OCI-M2 (cell line): ENCODE data around the gene SPEM2.

ENCODE experiments used
- DNase-seq: peaks from one replicate; lab custom pipeline; 2025; ENCODE audit not compliant: unreplicated experiment; lab: John Stamatoyannopoulos, UW

SPEM2 gene

DNA sequence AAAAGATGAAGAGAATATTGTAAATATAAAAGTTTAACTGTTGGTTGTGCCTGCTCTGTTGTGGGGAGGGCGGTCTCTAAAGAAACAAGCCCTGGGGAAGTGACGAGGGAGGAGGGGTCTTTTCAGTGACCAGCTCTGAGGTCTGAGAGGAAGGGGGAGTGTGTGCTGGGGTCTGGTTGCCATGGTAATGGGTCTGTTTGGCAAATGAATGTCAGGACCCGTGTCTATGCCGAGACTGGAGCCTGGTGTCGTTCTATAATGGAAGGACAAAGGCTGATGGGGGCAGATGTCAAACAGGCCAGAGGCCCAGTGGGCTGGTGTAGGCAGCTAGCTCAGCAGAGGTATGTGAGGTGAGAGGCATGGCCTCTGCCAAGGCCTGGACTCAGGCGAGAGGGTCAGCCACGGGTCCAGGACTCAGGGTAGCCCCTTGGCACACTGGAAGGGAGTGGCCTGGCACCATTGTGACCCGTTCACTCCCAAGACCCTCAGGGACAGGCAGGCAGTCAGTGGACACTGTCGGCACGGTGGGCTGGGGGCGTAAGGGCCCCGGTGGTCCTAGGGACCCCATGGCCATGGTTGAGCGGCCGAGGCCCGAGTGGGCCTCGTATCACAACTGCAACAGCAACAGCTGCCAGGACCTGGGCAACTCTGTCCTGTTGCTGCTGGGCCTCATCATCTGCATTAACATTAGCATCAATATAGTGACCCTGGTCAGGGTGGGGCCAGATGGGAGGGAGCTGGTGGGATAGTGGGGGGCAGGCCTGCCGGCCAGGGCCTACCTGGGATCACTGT lies 5.4 kb upstream of the SPEM2 start, which contains the start of gene SPEM1:
Gene SPEM1 (plus strand): TSS at position 506 of the 792 bp plus-strand sequence. CDS start 61 bp downstream, at position 567.
- no peak for DNase-seq

DNA sequence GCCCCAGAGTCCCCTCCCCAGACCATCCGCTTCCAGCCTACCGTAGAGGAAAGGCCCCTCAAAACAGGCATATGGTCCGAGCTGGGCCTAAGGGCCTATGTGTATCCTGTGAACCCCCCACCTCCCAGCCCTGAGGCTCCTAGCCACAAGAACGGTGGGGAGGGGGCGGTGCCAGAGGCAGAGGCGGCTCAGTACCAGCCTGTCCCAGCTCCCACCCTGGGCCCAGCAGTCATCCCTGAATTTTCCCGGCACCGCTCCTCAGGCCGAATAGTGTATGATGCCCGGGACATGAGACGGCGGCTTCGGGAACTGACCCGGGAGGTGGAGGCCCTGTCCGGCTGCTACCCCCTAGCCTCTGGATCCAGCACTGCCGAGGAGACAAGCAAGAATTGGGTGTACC lies 4.2 kb upstream of the SPEM2 start:
- DNase-seq = no peak

DNA sequence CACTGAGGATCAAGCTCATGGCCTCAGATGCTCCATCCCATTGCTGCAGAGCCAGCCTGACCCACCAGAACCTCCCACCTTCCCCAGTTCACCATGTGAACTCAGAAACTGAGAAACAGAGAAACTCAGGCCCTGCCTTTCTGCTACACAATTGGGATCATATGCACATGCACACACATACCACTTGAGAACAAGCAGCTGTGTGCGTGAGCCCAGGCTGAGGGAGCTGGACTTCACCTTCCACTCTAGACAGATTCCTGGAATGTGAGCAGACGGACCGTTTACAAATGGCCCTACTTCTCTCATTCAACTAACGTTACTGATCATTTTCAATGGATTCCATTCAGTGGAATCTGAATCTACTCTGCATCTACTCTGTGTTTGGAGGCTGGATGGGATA lies 1.7 kb upstream of the SPEM2 start:
- DNase-seq = no peak

DNA sequence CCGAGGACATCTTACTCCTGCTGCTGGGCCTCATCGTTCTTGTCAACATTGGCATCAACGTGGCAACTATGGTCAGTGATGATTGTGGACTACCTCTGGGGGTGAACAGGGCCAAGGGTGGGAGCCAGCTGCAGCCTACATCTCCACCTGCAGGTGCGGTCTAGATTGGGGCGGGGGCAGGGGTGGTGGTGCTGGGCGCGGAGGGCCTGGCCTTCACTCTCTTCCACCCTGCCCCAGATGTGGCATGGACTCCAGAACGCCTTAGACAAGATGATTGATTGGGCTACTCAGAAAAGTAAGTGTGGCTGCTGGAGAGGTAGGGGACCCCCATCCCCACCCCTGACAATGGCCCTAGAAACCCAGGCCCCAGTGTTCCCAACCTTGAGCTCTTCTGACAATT lies 340 bp downstream of the SPEM2 start:
- DNase-seq = no peak

DNA sequence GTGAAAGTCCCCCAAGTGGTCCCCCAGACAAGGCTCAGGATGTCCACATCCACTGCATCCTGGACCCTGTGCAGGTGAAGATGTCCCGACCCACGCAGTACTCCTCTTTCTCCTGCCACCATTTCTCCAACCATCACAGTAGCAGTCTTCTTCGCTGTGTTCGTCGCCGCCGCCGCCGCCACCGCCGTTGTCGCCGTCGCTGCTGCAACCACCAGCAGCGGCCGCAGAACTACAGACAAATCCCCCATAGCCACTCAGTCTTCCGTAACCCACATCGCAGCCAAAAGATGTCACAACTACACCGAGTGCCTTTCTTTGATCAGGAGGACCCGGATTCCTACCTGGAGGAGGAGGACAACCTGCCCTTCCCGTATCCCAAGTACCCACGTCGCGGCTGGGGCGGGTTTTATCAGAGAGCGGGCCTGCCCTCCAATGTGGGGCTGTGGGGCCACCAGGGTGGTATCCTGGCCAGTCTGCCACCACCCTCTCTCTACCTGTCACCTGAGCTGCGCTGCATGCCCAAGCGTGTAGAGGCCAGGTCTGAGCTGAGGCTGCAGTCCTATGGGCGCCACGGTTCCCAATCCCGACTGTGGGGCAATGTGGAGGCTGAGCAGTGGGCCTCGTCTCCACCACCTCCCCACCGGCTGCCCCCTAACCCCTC lies 917 bp downstream of the SPEM2 start:
- no peak for DNase-seq

DNA sequence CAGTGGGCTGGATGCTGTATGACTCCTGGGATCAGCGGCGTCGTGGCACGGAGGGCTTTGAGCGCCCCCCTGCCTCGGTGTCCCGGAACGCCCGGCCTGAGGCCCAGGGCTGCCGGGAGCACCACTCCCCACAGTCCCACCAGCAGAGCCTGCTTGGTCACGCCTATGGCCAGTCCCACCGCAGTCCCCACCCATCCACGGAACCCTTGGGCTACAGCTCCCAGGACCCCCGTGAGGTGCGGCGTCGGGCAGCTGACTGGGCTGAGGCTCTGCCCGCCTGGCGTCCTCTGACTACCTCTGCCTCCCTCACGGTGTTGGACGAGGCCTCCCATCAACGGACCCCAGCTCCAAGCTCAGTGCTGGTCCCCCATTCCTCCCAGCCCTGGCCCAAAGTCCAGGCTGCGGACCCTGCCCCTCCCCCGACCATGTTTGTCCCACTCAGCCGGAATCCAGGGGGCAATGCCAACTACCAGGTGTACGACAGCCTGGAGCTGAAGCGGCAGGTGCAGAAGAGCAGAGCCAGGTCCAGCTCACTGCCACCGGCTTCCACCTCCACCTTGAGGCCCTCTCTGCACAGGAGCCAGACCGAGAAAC lies 1.6 kb downstream of the SPEM2 start:
- no peak for DNase-seq

DNA sequence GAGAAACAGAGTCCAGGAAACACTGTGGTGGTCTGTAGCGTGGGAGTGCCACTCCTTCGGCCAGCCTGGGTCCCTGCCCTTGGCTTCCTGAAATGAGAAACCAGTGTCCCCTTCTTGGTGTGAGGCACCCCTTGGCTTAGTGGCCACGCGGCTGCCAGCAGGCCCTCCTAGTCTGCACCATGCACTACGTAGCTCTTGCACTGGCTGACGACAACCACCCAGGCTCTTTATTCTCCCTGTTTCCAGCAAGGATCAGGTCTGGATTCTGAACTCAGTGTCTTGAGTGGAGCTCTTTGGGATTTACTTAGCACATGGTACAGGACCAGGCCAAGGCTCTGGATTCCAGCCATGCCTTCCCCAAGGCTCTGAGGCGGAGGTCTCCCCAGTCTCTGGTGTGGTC lies 2.1 kb downstream of the SPEM2 start:
- no peak for DNase-seq

DNA sequence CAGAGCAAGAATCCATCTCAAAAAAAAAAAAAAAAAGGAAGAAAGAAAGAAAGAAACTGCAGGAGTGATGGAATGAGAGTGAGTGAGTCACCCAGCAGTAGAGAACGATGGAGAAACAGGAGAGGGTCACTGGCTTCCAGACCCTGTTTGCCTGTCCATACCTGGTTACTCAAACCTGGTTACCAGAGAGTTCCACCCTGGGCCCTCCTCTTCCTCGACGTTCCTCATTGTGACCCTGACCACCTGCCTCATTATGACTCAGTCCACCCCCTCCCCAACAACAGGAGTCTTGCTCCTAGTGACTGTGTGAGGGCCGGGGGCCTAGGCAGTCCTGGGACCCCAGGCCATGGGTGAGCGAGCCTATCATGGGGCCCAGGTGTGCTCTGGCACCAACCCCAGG lies 3.1 kb downstream of the SPEM2 start, which contains the start of gene SPEM3:
Gene SPEM3 (plus strand): TSS at position 301 of the 400 bp plus-strand sequence. CDS start 46 bp downstream, at position 347.
- no peak for DNase-seq

DNA sequence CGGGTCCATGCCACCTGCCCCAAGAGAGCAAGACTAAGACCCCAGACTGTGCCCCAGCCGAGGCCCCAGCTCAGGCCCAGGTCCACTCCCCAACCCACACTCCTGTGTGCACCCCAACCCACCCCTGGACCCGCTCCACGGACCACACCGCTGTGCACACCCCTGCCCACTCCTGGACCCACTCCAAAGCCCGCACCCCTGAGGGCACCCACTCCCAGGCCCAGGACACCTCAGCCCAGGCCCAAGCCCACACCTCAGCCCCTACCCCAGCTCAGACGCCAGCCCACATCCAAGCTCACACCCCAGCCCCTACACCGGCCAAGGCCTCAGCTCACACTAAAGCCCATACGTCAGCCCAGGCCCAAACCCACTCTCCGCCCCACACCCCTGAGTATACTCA lies 4.3 kb downstream of the SPEM2 start:
- no peak for DNase-seq

DNA sequence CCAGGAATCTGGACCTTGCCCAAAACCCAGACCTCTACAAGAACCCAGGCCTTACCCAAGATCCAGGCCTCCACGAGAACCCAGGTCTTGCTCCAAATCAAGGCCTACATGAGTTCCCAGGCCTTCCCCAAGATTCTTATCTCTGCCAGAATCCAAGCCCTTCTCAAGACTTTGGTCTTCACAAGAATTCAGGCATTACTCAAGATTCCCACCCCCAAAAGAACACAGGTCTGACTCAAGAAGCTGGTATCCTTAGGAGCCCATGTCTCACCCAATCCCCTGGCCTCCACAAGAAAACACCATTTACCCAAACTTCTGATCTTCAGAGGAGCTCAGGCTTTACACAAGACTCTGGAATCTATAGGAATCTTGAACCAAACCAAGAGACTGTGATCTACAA lies 5.8 kb downstream of the SPEM2 start:
- no peak for DNase-seq

DNA sequence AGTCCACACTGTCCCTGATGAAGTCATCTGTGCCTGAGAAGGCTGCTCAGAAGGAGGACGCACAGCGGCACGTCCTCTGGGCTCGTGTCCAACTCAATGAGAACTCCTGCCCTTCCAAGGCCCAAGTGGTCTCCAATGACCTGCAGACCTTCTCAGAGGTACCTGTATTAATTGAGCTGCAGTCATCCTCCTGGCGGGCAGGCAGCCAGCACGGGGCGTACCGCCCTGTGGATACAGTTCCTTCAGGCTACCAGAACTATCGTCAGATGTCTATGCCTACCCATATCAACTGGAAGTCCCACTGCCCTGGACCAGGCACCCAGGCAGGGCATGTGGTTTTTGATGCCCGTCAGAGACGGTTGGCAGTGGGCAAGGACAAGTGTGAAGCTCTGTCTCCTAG lies 6.9 kb downstream of the SPEM2 start:
- DNase-seq = no peak

DNA sequence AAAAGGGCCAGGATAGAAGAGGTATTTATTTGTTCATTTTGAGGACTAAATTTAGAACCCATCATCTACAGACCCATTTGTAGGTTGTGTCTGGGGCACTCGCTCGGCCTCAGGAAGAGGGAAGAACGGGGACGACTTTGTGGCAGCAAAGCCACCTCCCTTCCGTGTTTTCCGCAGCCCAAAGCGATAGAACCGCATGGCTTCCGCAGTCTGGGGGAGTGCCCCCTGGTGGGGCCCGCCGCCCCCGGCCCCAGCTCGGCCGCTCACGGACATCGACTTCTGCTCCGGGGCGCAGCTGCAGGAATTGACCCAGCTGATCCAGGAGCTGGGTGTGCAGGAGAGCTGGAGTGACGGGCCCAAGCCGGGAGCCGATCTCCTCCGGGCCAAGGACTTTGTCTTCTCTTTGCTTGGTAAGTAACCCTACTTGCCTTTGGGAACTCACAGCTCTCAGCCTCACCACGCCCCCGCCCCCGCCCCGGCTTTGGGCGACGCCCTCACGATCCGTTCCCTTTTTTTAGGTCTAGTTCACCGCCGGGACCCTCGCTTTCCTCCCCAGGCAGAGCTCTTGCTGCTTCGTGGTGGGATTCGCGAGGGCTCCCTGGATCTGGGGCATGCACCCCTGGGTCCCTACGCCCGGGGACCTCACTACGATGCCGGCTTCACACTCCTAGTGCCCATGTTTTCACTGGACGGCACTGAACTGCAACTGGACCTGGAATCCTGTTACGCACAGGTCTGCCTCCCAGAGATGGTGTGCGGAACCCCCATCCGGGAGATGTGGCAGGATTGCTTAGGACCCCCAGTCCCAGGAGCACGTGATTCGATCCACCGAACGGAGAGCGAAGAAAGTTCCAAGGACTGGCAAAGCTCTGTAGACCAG lies 10.5 kb downstream of the SPEM2 start:
- no peak for DNase-seq

DNA sequence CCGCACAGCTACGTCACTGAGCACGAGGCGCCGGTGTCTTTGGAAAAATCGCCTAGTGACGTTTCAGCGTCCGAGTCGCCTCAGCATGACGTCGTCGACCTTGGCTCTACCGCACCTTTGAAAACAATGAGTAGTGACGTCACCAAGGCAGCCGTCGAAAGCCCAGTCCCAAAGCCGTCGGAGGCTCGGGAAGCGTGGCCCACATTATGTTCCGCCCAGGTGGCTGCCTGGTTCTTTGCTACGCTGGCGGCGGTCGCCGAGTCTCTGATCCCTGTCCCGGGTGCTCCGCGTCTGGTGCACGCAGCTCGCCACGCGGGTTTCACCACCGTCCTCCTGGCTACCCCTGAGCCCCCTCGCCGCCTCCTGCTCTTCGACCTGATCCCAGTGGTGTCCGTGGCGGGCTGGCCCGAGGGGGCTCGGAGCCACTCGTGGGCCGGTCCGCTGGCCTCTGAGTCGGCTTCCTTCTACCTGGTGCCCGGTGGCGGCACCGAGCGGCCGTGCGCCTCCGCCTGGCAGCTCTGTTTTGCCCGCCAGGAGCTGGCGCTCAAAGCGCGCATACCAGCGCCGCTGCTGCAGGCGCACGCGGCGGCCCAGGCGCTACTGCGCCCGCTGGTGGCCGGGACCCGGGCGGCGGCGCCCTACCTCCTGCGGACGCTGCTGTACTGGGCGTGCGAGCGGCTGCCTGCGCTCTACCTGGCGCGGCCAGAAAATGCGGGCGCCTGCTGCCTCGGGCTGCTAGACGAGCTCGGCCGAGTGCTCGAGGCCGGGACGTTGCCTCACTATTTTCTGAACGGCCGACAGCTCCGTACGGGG lies 11.3 kb downstream of the SPEM2 start:
- no peak for DNase-seq

DNA sequence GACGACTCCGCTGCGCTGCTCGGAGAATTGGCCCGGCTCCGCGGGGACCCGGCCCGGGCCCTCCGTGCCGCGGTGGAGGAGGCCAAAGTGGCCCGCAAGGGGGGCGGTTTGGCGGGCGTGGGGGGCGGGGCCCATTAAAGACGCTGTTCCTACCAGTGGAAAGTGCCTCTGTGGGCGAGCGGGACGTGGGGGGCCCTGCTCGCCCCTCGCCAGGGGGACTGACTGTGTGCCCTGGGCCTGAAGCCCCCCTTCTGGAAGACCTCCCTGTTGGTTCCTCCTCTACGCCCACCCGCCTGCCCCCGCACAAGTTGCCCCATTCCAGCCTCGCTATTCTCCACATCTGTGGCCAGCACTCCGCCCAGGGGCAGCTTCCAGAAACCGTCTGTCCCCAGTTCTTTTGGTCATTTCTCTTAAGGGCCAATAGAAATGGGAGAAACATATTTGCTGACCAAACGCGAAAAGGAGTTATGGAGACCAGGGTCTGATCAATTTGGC lies 12.0 kb downstream of the SPEM2 start:
- DNase-seq = no peak

DNA sequence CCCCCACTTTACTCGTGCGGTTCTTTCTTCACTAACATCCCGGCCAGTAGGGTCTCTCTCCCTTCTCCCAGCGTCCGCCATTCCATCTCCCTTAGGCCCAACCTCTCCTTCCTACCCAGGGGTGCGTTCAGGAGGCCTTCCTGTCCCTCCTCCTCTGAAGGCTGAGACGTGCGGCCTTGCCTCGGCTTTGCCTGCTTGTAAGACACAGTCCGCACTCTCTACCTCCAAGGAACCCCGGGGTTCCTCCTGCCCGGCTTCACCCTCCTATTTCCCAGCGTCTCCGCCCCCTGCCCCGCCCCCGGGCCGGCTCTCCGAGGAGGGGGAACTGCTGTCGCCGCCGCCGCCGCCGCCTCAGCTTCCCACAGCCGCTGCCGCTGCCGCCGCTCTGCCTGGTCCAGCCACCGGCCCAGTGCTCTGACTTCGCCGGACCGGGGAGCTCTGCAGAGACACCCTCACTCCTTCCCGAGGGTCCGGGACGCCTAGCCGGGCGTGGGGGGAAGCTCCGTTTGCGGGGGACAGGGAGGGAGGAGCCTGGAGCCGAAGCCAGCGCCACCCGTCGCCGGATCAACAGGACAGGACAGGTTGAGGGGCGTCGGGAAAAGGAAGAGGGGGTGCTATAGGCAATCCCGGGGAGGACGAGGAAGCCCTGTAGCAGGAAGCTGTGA lies 12.7 kb downstream of the SPEM2 start:
- no peak for DNase-seq

DNA sequence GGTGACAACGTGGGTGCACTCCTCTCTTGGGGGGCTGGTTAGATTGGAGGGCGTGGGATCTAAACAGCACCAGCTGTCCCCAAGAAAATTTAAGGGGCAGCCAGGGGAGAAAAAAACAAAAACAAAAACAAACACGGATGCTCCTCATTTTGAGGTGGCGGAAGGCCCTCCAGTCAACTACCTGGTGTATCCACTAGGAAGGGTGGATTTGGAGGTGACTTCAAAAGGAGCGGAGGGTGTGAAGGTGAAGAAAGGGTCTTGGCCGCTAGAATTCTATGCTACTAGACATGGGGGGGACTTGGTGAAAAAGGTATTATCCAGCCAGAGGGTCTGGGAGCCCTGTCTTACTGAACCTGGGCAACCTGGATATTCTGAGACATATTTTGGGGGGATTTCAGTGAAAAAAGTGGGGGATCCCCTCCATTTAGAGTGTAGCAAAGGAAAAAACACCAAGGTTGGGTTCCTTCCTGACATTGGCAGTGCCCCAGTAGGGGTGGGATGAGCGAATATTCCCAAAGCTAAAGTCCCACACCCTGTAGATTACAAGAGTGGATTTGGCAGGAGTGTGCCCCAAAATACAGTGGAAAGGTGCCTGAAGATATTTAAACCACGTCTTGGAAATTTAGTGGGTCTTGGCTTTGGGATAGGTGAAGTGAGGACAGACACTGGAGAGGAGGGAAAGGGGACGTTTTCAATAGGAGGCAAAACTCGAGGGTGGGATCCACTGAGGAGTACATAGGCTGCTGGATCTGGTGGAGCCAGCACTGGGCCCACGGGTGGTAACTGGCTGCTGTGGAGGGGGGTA lies 13.4 kb downstream of the SPEM2 start:
- no peak for DNase-seq

DNA sequence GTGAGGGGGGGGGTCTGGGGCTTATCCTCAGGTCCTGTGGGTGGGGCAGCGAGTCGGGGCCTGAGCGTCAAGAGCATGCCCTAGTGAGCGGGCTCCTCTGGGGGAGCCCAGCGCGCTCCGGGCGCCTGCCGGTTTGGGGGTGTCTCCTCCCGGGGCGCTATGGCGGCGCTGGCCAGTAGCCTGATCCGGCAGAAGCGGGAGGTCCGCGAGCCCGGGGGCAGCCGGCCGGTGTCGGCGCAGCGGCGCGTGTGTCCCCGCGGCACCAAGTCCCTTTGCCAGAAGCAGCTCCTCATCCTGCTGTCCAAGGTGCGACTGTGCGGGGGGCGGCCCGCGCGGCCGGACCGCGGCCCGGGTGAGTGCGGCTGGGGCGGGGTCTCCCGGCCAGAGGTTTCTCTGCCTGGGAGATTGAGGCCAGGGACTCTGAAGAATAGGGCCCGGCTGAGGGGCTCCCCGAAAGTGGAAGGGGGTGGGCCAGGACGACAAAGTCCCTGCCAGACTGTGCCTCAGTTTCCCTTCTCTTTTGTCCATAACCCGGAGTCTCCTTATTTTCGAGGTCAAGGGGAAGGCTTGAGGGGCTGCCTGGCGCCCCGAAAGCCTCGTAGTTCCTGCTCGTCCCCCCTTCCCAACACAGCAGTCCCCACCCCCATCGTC lies 14.2 kb downstream of the SPEM2 start, which contains the start of gene FGF11:
Gene FGF11 (plus strand): TSS at position 51 of the 651 bp plus-strand sequence. CDS start 109 bp downstream, at position 160.
- no peak for DNase-seq
